IPS-20b (cell line): ENCODE results near the gene CAMK1D.

Experiments used
- H3K27ac ChIP-seq: one replicate; pipeline ENCODE4 v1.5.1; 2013; ENCODE audit warnings: low read length
- H3K27me3 ChIP-seq: 2 replicates; pipeline ENCODE4 v1.6.1; 2013; ENCODE audit warnings: mild to moderate bottlenecking, low read length, inconsistent platforms; ENCODE audit not compliant: insufficient read depth
- H3K36me3 ChIP-seq: 2 replicates; pipeline ENCODE4 v1.6.1; 2013; ENCODE audit warnings: low read depth, mild to moderate bottlenecking, inconsistent platforms, low read length, moderate library complexity; ENCODE audit not compliant: insufficient read depth
- H3K4me1 ChIP-seq: 2 replicates; pipeline ENCODE4 v1.6.1; 2013; ENCODE audit warnings: mild to moderate bottlenecking, control low read depth, inconsistent platforms, low read length, moderate library complexity; ENCODE audit not compliant: insufficient read depth
- H3K4me3 ChIP-seq: 2 replicates; pipeline ENCODE4 v1.5.1; 2013; ENCODE audit warnings: mild to moderate bottlenecking, low read length, inconsistent platforms
- H3K9ac ChIP-seq: 2 replicates; pipeline ENCODE4 v1.6.1; 2013; ENCODE audit warnings: low read depth, mild to moderate bottlenecking, inconsistent platforms, low read length, moderate library complexity
- H3K9me3 ChIP-seq: 2 replicates; pipeline ENCODE4 v1.6.1; 2013; ENCODE audit warnings: mild to moderate bottlenecking, low read depth, low read length, inconsistent platforms; ENCODE audit not compliant: insufficient read depth

CAMK1D gene

DNA sequence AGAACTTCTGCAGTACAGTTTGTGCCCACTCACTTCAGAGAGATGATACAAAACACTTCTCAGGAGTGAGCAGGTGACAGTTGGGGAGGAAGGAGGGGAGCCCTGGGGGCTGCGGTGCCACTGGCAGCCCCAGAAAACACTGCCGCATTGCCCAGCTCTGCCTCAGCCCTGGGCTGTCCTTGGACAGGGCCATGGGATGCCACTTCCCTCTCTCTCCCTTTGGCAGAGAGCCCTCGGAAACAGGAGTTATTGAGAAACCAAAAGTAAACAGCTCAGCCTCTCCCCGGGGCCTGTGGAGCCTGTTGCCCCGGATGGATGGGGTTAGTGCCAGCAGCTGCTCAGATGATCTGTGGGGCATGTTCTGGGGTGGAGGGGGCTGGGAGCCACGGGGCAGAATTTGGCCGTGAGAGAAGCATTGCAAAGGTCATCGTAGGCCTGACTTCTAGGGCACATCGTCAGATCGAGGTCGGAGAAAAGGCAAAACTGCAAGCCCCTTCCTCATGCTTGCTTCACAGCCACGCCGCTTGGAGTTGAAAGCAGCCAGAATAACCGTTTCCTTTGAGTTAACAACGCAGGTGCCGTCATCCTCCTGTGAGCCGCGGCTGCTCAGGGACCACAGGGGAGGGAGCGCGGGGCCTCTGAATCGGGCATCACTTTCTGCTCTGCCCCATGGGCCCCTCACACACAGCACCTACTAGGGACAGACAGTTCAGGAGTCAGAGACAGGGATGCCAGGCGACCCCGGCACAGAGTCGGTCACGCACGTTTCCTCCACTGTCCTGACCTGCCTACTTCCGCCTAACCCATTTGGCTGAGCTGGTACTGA, 256.4 kb downstream of the CAMK1D start:
- H3K9ac ChIP-seq, result no peak overlapping the region
- no peaks in the 10 kb centered on the region for H3K27me3 ChIP-seq
- H3K27ac ChIP-seq, result no peak overlapping the region
- H3K36me3 ChIP-seq, result no peaks in the 10 kb centered on the region
- no peaks in the 10 kb centered on the region for H3K4me1 ChIP-seq
- H3K4me3 ChIP-seq, result no peak overlapping the region
- H3K9me3 ChIP-seq, result no peaks in the 10 kb centered on the region

GRCh38 chr10:12606461-12606860, 257.1 kb downstream of the CAMK1D start:
- H3K4me3 ChIP-seq, result no peak overlapping the region
- no peak overlapping the region for H3K27ac ChIP-seq
- H3K36me3 ChIP-seq, result no peaks in the 10 kb centered on the region

GRCh38 chr10:12608761-12609160, 259.4 kb downstream of the CAMK1D start:
- no peaks in the 10 kb centered on the region for H3K9me3 ChIP-seq
- H3K27me3 ChIP-seq, result no peaks in the 10 kb centered on the region
- no peak overlapping the region for H3K9ac ChIP-seq
- H3K27ac ChIP-seq, result no peak overlapping the region
- no peaks in the 10 kb centered on the region for H3K4me1 ChIP-seq
- no peak overlapping the region for H3K4me3 ChIP-seq
- H3K36me3 ChIP-seq, result no peaks in the 10 kb centered on the region

More at GRCh38 chr10:12606461-12606860, 257.1 kb downstream of the CAMK1D start:
- H3K9me3 ChIP-seq, result no peaks in the 10 kb centered on the region
- no peak overlapping the region for H3K9ac ChIP-seq
- H3K27me3 ChIP-seq, result no peaks in the 10 kb centered on the region
- no peaks in the 10 kb centered on the region for H3K4me1 ChIP-seq

GRCh38 chr10:12609435-12609834, 260.1 kb downstream of the CAMK1D start:
- H3K27me3 ChIP-seq, result no peaks in the 10 kb centered on the region
- no peaks in the 10 kb centered on the region for H3K9me3 ChIP-seq
- H3K4me3 ChIP-seq, result no peak overlapping the region
- H3K4me1 ChIP-seq, result no peaks in the 10 kb centered on the region
- H3K9ac ChIP-seq, result no peak overlapping the region
- no peaks in the 10 kb centered on the region for H3K36me3 ChIP-seq
- H3K27ac ChIP-seq, result no peak overlapping the region

DNA sequence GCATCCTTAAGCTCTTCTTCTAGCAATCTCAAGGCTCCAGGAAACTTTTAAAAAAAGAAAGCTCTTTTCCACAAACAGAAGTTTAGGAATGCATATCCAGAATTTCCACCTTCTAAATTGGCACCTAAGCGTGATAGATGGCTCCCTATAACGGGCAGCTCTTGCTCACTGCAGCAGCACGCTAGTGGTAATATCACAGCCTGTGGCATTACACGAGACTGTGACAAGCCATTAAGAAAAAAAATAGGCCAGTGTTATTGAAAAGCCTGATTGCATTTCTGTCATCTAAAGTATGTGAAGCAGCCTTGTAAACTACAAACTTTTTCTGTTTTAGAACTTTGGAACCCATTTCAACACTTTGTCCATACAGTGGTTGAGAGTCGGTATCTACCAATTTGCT, 263.8 kb downstream of the CAMK1D start:
- Histone ChIP-seq H3K4me1 (no peaks in the 10 kb centered on the region), H3K9me3 (no peaks in the 10 kb centered on the region), H3K4me3 (no peak overlapping the region), H3K36me3 (no peaks in the 10 kb centered on the region), H3K27me3 (no peaks in the 10 kb centered on the region), H3K9ac (no peak overlapping the region), H3K27ac (no peak overlapping the region)

- Histone ChIP-seq H3K27me3 (no peaks in the 10 kb centered on the region), H3K36me3 (no peaks in the 10 kb centered on the region), H3K27ac (no peak overlapping the region), H3K4me1 (no peaks in the 10 kb centered on the region), H3K9ac (no peak overlapping the region), H3K4me3 (no peak overlapping the region), H3K9me3 (no peaks in the 10 kb centered on the region)
Measured at GRCh38 chr10:12614177-12614995, 265.0 kb downstream of the CAMK1D start.

DNA sequence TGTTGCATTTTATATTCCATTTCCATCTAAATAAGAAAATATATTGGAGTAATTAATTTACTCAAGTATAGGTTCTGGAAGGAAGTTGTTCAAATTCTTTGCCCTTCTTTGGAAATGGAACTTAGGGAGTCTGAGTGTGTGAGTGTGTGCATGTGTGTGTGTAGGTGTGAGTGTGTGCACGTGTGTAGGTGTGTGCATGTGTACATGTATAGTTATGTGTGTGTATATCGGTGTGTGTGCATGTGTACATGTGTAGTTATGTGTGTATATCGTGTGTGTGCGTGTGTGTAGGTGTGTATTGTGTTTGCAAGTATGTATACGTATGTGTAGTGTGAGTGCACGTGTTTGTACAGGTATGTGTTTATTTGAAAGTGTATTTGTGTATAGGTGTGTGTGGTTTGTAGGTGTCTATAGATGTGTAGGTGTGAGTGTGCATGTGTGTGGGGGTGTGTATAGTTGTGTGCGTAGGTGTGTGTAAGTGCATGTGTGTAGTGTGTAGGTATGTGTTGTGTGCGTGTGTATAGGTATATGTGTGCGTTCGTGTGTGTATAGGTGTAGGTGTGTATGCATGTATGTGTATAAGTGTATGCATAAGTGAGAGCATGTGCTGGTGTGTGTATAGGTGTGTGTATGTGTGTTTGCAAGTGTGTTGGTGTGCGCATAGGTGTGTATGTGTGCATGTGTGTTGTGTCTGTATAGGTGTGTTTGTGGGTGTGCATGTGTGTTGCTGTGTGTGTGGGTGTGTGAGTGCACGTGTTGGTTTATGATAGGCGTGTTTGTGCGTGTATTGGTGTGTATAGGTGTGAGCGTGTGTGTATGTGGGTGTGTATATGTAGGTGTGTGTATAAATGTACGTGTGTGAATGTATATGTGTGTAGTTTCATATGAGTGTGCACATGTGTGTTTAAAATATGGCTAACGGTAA, 266.2 kb downstream of the CAMK1D start:
- H3K36me3 ChIP-seq, result no peaks in the 10 kb centered on the region
- H3K9ac ChIP-seq, result no peak overlapping the region
- no peaks in the 10 kb centered on the region for H3K27me3 ChIP-seq
- H3K4me1 ChIP-seq, result no peaks in the 10 kb centered on the region
- H3K9me3 ChIP-seq, result no peaks in the 10 kb centered on the region
- no peak overlapping the region for H3K4me3 ChIP-seq
- H3K27ac ChIP-seq, result no peak overlapping the region

DNA sequence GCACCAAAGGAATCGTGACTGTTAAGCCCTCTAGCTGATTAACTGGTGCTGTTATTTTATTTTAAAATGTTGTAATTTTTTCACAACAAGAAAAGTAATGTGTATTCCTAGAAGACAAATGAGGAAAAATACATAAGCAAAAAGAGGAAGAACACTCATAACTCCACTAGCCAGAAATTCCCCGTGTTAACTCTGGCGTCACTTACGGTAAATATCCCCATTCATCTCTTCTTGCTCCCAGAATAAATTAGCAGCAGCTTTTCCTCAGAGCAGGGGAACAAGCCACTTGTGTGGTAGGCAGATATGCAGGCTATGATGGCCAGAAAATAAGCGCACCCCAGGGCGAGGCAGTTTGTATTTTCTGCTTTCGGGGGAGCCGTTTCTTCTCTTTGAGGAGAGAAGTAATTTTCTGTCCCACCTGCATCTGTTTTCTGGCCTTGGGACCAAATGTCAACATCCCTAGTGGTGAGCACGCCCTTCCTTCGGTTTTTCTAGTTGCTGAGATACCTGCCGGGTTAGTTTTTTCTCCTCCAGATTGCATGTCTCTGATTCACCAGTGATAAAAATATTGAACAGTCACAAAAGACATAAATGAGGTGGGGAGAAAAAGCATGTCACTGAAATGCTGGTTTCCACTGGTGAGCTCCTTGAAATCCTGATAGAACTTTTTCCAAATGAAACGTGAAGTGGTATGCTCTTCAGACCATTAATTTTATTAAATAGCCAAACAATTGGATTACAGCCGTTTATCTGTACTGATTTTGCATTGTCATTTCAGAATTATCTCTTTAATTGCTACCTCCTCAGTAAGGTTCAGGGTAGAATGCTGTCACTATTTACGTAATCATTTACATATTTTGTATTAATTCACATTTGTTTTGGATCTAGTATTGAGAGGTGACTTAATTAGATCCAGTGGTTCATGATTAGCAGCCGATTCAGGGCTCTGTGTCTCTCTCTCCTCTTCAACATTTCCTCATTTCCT, 268.1 kb downstream of the CAMK1D start:
- H3K36me3 ChIP-seq, result no peaks in the 10 kb centered on the region
- no peaks in the 10 kb centered on the region for H3K4me1 ChIP-seq
- H3K27me3 ChIP-seq, result no peaks in the 10 kb centered on the region
- H3K27ac ChIP-seq, result no peak overlapping the region
- no peak overlapping the region for H3K4me3 ChIP-seq
- H3K9me3 ChIP-seq, result no peaks in the 10 kb centered on the region
- H3K9ac ChIP-seq, result no peak overlapping the region

DNA sequence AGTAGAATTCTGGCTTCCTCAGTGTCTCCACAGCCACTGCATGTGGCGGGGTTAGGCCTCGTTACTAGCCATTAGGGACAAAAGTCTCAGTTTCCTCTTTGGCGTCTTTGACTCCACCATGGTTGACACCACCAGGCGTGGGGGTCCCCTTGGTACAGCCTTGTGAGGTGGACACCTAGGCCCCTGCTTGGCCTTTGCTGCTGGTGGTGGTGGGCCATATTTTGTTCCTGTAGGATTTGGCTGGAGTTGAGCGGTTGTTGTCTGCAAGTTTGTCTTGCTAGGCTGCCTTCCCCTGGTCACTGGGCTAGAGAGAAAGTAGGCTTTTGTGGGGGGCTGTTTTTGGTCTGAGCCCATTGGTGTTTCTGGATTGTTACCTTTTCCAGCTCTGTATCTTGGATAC, 272.7 kb downstream of the CAMK1D start:
- H3K4me3 ChIP-seq, result no peak overlapping the region
- H3K27me3 ChIP-seq, result no peaks in the 10 kb centered on the region
- H3K36me3 ChIP-seq, result no peaks in the 10 kb centered on the region
- H3K9me3 ChIP-seq, result no peaks in the 10 kb centered on the region
- no peaks in the 10 kb centered on the region for H3K4me1 ChIP-seq
- H3K27ac ChIP-seq, result no peak overlapping the region
- H3K9ac ChIP-seq, result no peak overlapping the region

GRCh38 chr10:12622691-12623090, 273.3 kb downstream of the CAMK1D start:
- H3K4me1 ChIP-seq, result no peaks in the 10 kb centered on the region

More at GRCh38 chr10:12622691-12623090, 273.3 kb downstream of the CAMK1D start:
- no peak overlapping the region for H3K9ac ChIP-seq
- H3K36me3 ChIP-seq, result no peaks in the 10 kb centered on the region
- no peaks in the 10 kb centered on the region for H3K9me3 ChIP-seq
- no peak overlapping the region for H3K27ac ChIP-seq
- H3K27me3 ChIP-seq, result no peaks in the 10 kb centered on the region
- H3K4me3 ChIP-seq, result no peak overlapping the region
